ENCODE results near the gene DAB1. TPM values are rescaled to one million over a fixed set of nuclear protein-coding genes. Genes with fewer than 3 reads are reported as not detected.

Gene DAB1
- total RNA-seq, 1 donor: not detected

DNA sequence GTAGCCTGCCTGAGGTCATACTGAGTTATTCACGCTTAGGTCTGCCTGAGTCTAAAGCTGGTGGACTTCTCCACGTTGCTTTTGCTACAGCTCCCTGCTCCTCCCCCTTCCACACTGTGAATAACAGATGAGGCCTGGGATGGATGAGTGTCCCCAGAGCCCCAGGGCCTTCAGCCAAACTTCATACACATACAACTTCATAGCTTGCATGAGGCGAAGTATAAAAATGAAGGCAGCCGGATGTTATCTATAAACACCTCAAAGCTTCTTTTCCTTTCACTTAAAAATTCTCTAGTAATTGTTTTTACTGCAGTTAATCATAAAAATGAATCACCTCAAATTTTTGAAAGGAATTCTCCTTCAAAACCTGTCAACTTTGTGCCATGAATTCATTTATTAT, 70.2 kb downstream of the DAB1 start:
- H3K79me2 ChIP-seq (ENCODE audit: insufficient read depth, low read length): no peaks in the 10 kb centered on the region
- no peak overlapping the region for H3K4me3 ChIP-seq (ENCODE audit: insufficient read depth, low read length)
- H3K36me3 ChIP-seq (ENCODE audit: insufficient read depth, low read length): no peaks in the 10 kb centered on the region
- peaks cover 2% of the 10 kb centered on the region for H3K9me3 ChIP-seq (ENCODE audit: low read depth, low read length)
- no peak for DNase-seq (ENCODE audit: insufficient read length, low spot score, missing footprints)
- H3K4me1 ChIP-seq (ENCODE audit: insufficient read depth, low read length): no peaks in the 10 kb centered on the region
- TF ChIP-seq, protein P1, sequence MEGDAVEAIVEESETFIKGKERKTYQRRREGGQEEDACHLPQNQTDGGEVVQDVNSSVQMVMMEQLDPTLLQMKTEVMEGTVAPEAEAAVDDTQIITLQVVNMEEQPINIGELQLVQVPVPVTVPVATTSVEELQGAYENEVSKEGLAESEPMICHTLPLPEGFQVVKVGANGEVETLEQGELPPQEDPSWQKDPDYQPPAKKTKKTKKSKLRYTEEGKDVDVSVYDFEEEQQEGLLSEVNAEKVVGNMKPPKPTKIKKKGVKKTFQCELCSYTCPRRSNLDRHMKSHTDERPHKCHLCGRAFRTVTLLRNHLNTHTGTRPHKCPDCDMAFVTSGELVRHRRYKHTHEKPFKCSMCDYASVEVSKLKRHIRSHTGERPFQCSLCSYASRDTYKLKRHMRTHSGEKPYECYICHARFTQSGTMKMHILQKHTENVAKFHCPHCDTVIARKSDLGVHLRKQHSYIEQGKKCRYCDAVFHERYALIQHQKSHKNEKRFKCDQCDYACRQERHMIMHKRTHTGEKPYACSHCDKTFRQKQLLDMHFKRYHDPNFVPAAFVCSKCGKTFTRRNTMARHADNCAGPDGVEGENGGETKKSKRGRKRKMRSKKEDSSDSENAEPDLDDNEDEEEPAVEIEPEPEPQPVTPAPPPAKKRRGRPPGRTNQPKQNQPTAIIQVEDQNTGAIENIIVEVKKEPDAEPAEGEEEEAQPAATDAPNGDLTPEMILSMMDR (IDR thresholded peaks at IDR 0.05; ENCODE audit: extremely low read depth, low read depth, low read length): no peak
- no peak overlapping the region for H3K4me2 ChIP-seq (ENCODE audit: insufficient read depth, low read length)
- no peaks in the 10 kb centered on the region for H3K27me3 ChIP-seq (ENCODE audit: insufficient read depth, low read length)
- H4K20me1 ChIP-seq (ENCODE audit: insufficient read depth, low read length): no peaks in the 10 kb centered on the region
- H2AFZ ChIP-seq (ENCODE audit: low read length): no peak overlapping the region
- H3K27ac ChIP-seq (ENCODE audit: low read depth, low read length): no peak overlapping the region

DNA sequence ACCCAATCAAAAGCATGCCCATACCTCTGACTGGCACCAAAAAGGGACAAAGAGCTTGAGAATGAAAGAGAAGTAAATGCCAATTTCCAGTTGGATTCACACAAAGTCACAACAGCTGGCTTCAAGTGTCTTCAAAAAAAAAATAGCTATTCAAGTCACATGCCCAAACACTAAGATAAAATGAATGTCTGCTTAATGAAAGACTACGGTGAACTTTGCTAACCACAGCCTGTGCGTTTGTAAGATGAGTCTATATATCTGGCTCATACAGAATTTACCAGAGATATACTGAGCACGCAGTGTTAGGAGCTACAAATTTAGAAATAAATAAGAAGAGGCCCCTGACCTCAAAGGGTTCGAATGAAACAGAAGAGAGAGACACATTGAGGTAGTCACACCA, 73.2 kb downstream of the DAB1 start:
- DNase-seq (ENCODE audit: insufficient read length, low spot score, missing footprints): no peak
- H3K9me3 ChIP-seq (ENCODE audit: low read depth, low read length): no peaks in the 10 kb centered on the region
- H3K27ac ChIP-seq (ENCODE audit: low read depth, low read length): no peak overlapping the region
- H4K20me1 ChIP-seq (ENCODE audit: insufficient read depth, low read length): no peaks in the 10 kb centered on the region
- H3K4me3 ChIP-seq (ENCODE audit: insufficient read depth, low read length): no peak overlapping the region
- H3K4me2 ChIP-seq (ENCODE audit: insufficient read depth, low read length): no peak overlapping the region
- H3K27me3 ChIP-seq (ENCODE audit: insufficient read depth, low read length): no peaks in the 10 kb centered on the region
- no peaks in the 10 kb centered on the region for H3K36me3 ChIP-seq (ENCODE audit: insufficient read depth, low read length)
- no peak overlapping the region for H2AFZ ChIP-seq (ENCODE audit: low read length)
- no peaks in the 10 kb centered on the region for H3K79me2 ChIP-seq (ENCODE audit: insufficient read depth, low read length)
- H3K4me1 ChIP-seq (ENCODE audit: insufficient read depth, low read length): no peaks in the 10 kb centered on the region
- TF ChIP-seq, protein P1 (IDR thresholded peaks at IDR 0.05; ENCODE audit: extremely low read depth, low read depth, low read length): no peak

DNA sequence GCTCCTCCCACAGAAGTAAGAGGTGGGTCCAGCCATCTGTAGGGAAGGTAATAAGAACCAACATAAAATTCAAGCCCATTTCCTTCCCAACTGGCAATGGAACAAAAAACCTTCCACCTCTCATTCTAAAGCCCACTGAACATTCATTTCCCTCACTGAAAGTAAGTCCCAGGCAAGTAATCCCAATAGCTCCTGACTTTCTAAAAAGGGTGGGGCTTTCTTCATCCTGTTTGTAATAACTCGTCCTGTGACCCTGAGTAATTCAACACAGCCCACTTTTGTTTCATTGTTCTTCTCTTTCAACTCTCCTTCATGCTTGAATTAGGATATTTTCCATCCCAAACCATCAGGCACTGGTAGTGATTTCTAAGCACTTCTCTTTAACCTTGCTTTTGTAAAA, 74.9 kb downstream of the DAB1 start:
- Histone ChIP-seq H3K4me1 (ENCODE audit: insufficient read depth, low read length) (no peaks in the 10 kb centered on the region), H3K27ac (ENCODE audit: low read depth, low read length) (no peak overlapping the region), H2AFZ (ENCODE audit: low read length) (no peak overlapping the region), H3K4me3 (ENCODE audit: insufficient read depth, low read length) (no peak overlapping the region), H3K36me3 (ENCODE audit: insufficient read depth, low read length) (no peaks in the 10 kb centered on the region), H3K4me2 (ENCODE audit: insufficient read depth, low read length) (no peak overlapping the region), H3K79me2 (ENCODE audit: insufficient read depth, low read length) (no peaks in the 10 kb centered on the region), H3K9me3 (ENCODE audit: low read depth, low read length) (no peaks in the 10 kb centered on the region), H4K20me1 (ENCODE audit: insufficient read depth, low read length) (no peaks in the 10 kb centered on the region), H3K27me3 (ENCODE audit: insufficient read depth, low read length) (no peaks in the 10 kb centered on the region)
- no peak for DNase-seq (ENCODE audit: insufficient read length, low spot score, missing footprints)
- TF ChIP-seq, protein P1 (IDR thresholded peaks at IDR 0.05; ENCODE audit: extremely low read depth, low read depth, low read length): no peak

DNA sequence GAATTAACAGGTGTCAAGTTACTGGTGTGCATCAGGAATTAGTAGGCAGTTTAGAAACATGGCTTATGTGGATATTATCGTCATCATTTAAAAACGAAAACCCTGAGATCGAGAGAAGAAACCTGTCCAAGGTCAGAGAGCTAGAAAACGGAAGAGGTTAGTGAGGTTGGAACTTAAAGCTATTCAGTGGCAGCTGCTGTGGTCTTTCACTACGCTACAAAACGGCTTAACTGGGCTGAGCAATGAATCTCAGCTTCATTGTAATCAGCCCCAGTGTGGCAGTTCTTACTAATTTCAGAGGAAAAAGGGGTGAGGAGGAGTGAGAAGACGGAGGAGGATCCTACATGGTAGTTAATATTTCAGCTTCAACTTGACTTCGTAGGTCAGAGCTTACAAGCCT, 77.9 kb downstream of the DAB1 start:
- H2AFZ ChIP-seq (ENCODE audit: low read length): no peak overlapping the region
- H3K9me3 ChIP-seq (ENCODE audit: low read depth, low read length): no peaks in the 10 kb centered on the region
- no peak for DNase-seq (ENCODE audit: insufficient read length, low spot score, missing footprints)
- no peaks in the 10 kb centered on the region for H3K27me3 ChIP-seq (ENCODE audit: insufficient read depth, low read length)
- TF ChIP-seq, protein P1 (IDR thresholded peaks at IDR 0.05; ENCODE audit: extremely low read depth, low read depth, low read length): no peak
- H3K4me2 ChIP-seq (ENCODE audit: insufficient read depth, low read length): no peak overlapping the region
- no peak overlapping the region for H3K27ac ChIP-seq (ENCODE audit: low read depth, low read length)
- no peak overlapping the region for H3K4me3 ChIP-seq (ENCODE audit: insufficient read depth, low read length)
- no peaks in the 10 kb centered on the region for H3K36me3 ChIP-seq (ENCODE audit: insufficient read depth, low read length)
- no peaks in the 10 kb centered on the region for H3K79me2 ChIP-seq (ENCODE audit: insufficient read depth, low read length)
- H3K4me1 ChIP-seq (ENCODE audit: insufficient read depth, low read length): no peaks in the 10 kb centered on the region
- H4K20me1 ChIP-seq (ENCODE audit: insufficient read depth, low read length): no peaks in the 10 kb centered on the region

All from osteoblast (primary cell).